HUES64 (cell line): ENCODE data around the gene WNT4.
"Not testable (repeated sequence)": the region's sequence is repeated elsewhere in the genome, so short reads cannot be mapped to it uniquely, and the experiment has no call there.

ENCODE experiments used
- H3K27ac ChIP-seq: 2 replicates; pipeline ENCODE4 v1.7.0; 2013; ENCODE audit warnings: low read depth, low read length, inconsistent platforms
- H3K27me3 ChIP-seq: 2 replicates; pipeline ENCODE4 v1.6.1; 2013; ENCODE audit warnings: mild to moderate bottlenecking, low read length; ENCODE audit not compliant: insufficient read depth
- H3K36me3 ChIP-seq: 2 replicates; pipeline ENCODE4 v1.6.1; 2013; ENCODE audit warnings: mild to moderate bottlenecking, low read length; ENCODE audit not compliant: insufficient read depth
- H3K4me1 ChIP-seq: 2 replicates; pipeline ENCODE4 v1.6.1; 2013; ENCODE audit warnings: mild to moderate bottlenecking, low read length, moderate library complexity; ENCODE audit not compliant: insufficient read depth
- H3K4me3 ChIP-seq: 2 replicates; pipeline ENCODE4 v1.5.1; 2013; ENCODE audit warnings: mild to moderate bottlenecking, low read length, moderate library complexity
- H3K9ac ChIP-seq: 2 replicates; pipeline ENCODE4 v1.6.1; 2013; ENCODE audit warnings: mild to moderate bottlenecking, low read depth, low read length
- H3K9me3 ChIP-seq: 2 replicates; pipeline ENCODE4 v1.6.1; 2013; ENCODE audit warnings: low read depth, low read length; ENCODE audit not compliant: insufficient read depth
- WGBS: fragments of 150-250, 120-280 bp; methylation state at CpG from one replicate; pipeline ENCODE4 v1.1.7; 2013; ENCODE audit warnings: missing lambda C conversion rate; 5-methylcytosine and 5-hydroxymethylcytosine counted together

The WNT4 gene

DNA sequence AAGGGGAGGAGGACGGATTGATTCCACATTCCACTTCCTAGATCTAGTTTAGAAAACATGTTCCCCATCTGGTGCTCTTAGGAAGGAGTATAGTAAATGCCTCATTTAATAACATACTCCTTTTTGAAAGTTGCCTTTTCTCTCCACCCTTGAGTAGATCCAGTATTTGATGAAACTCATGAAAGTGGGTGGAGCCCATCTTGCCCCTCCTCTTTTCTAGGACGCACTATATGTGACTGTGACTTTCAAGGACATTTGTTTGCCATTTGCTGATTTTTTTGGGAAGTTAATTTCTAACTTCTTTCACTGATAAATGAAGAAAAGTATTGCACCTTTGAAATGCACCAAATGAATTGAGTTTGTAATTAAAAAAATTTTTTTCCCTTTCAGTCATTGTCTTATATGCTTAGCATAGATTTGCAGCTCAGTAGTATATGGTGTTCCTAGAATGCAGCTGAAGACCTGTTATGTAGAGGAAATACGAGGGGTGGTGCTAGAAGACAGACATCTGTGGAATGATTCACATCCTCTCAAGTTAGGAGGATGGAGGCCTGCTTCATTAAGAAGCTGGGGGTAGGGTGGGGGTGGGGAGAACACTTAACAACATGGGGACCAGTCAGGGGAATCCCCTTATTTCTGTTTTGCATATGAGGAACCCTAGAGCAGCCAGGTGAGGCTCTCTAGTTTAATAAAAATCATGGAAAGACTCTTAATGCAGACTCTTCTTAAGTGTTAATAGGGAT, 50.7 kb downstream of the WNT4 start:
- peaks cover 43% of the 10 kb centered on the region for H3K4me1 ChIP-seq
- WGBS: 43% methylated on average over 1 of the region's 3 CpGs
- H3K27ac ChIP-seq, H3K4me3 ChIP-seq, H3K27me3 ChIP-seq, H3K9ac ChIP-seq, H3K9me3 ChIP-seq: not testable (repeated sequence)
- H3K36me3 ChIP-seq: peaks cover 54% of the 10 kb centered on the region

DNA sequence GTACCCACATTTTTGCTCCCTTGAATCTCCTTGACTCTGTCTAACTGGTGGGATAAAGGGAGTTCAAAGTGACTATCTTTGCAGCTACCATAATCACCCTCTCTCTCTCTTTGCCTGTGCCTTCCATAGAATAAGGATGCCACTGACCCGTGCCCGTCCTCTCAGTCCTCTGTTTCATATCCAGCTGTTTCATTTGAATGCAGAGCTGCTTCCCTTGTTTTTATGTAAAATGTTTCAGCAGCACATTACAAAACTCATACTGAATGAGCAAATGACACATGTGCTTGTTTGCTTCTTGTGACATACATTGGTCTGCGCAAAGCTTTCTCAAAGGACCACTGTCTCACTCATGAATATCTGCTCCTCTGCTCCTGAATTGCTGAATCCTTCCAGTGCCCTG, 52.0 kb downstream of the WNT4 start:
- no peaks in the 10 kb centered on the region for H3K9me3 ChIP-seq
- H3K9ac ChIP-seq: no peak overlapping the region
- H3K27me3 ChIP-seq: no peaks in the 10 kb centered on the region
- H3K27ac ChIP-seq: peak overlapping the region; percentile 38; the same call in 1 of the 2 replicates
- peaks cover 43% of the 10 kb centered on the region for H3K4me1 ChIP-seq
- H3K4me3 ChIP-seq: no peak overlapping the region
- 68% methylated on average over 3 of the region's 3 CpGs for WGBS
- H3K36me3 ChIP-seq: peaks cover 56% of the 10 kb centered on the region

DNA sequence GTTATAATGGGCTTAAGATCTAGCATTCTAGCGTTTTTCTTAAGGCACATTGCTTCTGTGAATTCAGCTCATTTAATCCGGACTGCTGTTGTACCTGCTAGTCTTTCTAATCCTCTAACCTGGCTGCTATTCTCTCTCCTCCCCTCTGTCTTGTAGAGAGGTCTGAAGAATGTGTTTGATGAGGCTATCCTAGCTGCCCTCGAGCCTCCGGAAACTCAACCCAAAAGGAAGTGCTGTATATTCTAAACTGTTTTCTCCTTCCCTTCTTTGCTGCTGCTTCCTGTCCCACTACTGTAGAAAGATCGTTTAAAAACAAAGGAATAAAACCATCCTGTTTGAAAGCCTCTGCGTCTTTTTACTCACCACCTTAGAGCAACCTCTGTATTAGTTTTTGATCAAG, 53.1 kb downstream of the WNT4 start:
- Histone ChIP-seq H3K4me3 (no peak overlapping the region), H3K36me3 (peaks cover 60% of the 10 kb centered on the region), H3K27ac (peak overlapping the region; percentile 20), H3K9me3 (no peaks in the 10 kb centered on the region), H3K4me1 (peaks cover 43% of the 10 kb centered on the region), H3K9ac (peak overlapping the region; percentile 38; the same call in 1 of the 2 replicates), H3K27me3 (no peaks in the 10 kb centered on the region)
- WGBS: 32% methylated on average over 6 of the region's 6 CpGs

DNA sequence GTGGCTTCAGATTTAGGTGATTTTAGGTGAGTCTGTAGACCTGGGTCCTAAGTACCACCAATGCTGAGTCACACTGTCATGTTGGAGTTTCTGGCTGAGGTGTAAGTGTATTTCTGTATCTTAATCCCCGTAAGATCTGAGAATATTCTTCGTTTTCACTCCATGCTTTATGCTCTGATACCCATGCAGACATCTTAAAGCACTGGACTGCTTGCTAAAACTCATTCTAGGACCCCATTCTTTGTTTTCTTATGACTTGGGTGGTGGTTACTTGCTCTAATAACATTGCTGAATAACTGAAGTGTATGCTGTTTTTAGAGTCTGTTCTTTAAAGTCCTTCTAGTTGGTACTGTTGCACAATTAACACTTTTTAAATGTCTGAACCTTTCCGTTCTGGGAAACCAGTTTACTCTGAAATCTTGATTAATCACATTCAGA, 53.7 kb downstream of the WNT4 start:
- Histone ChIP-seq H3K4me1 (peaks cover 43% of the 10 kb centered on the region), H3K9me3 (no peaks in the 10 kb centered on the region), H3K9ac (peak overlapping the region; percentile 38), H3K4me3 (no peak overlapping the region), H3K27me3 (no peaks in the 10 kb centered on the region), H3K27ac (peak overlapping the region; percentile 20; the same call in 1 of the 2 replicates), H3K36me3 (peaks cover 56% of the 10 kb centered on the region)
- 88% methylated on average over 3 of the region's 3 CpGs for WGBS

DNA sequence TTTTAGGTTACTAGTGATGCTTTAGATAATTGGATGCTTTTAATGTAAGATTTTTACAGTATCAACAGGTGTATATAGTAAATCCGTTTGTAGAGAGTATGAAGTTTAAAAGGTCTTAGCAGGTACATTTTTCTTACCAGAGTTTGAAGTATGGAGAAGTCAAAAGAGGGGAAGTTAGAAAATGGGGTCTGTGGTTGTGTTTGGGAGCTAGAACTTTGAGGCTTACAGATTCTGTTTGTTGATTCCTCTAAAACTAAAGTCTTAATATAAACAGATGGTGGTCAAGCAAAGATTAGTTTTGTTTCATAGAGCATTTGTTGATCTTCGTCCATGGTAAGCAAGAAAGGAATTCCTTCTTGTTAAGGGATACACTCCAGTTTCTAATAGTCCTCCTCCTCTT, 54.6 kb downstream of the WNT4 start:
- Histone ChIP-seq H3K4me1 (peaks cover 43% of the 10 kb centered on the region), H3K27me3 (no peaks in the 10 kb centered on the region), H3K27ac (no peak overlapping the region; the same call in 1 of the 2 replicates), H3K9me3 (no peaks in the 10 kb centered on the region), H3K4me3 (no peak overlapping the region), H3K9ac (no peak overlapping the region), H3K36me3 (peaks cover 55% of the 10 kb centered on the region)
- 81% methylated on average over 2 of the region's 2 CpGs for WGBS

DNA sequence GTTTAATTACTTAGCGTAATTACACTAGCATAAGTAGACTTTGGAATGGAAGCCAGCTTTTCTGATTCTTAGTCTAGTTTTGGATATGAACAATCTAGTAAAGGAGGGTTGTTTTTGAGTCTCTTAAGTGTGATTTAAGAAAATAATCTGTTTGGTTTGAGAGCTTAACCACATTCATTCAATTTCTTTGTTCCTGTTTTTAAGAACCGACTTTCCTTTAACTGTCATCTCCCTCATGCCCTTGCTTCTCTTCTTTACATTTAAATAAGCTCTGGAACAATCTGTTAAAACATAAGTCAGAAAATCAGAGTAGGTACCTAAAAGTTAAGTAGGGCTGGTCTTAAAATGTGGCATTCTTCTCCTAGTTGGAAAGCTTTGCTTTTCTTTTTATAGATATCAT, 62.7 kb downstream of the WNT4 start:
- 100% methylated on average over 2 of the region's 2 CpGs for WGBS
- peaks cover 51% of the 10 kb centered on the region for H3K36me3 ChIP-seq
- H3K9ac ChIP-seq: no peak overlapping the region

DNA sequence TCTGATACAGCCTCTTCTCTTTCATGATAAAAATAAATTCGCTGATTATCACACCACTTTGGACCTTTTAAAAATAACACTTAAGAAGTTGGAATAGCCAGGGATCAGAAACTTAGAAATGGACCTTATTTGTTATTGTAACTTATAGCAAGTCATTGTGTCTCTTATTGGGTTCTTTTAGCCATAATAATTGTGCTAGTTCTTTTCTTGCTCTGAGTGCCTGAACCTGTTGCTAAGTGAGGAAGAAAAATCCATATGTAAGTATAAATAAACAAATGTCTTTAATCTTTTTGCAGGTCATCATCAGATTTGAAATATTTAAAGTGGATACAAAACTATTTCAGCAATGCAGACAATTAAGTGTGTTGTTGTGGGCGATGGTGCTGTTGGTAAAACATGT, 64.8 kb downstream of the WNT4 start:
- H3K27me3 ChIP-seq: no peaks in the 10 kb centered on the region
- no peak overlapping the region for H3K9ac ChIP-seq
- H3K9me3 ChIP-seq: no peaks in the 10 kb centered on the region
- peaks cover 16% of the 10 kb centered on the region; the same call in 1 of the 2 replicates for H3K4me1 ChIP-seq
- H3K36me3 ChIP-seq: peaks cover 42% of the 10 kb centered on the region
- no peak overlapping the region for H3K27ac ChIP-seq
- WGBS: 100% methylated on average over 1 of the region's 2 CpGs
- H3K4me3 ChIP-seq: no peak overlapping the region

More for the DNA sequence above, 62.7 kb downstream of the WNT4 start:
- no peaks in the 10 kb centered on the region for H3K27me3 ChIP-seq
- H3K4me1 ChIP-seq: peaks cover 6% of the 10 kb centered on the region; the same call in 1 of the 2 replicates
- H3K4me3 ChIP-seq: no peak overlapping the region
- no peaks in the 10 kb centered on the region for H3K9me3 ChIP-seq
- no peak overlapping the region for H3K27ac ChIP-seq

DNA sequence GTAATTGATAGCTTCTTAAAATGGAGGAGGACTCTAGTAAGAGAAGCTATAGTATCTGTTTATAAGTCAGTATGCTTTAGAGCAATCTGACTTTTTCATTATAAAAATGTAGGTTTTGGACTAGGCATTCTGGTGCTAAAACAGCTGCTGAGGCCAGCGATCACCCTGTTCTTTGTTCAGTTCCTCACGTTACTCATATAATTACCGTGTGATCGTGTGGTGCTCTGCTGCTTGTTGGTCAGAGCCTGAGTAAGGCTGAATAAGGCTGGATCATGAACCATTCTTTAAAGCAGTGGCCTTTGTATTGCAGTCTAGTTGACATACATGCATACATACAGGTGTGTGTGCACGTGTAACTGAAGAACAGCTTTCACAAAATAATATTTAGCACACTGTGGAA, 65.2 kb downstream of the WNT4 start:
- Histone ChIP-seq H3K27ac (no peak overlapping the region), H3K9me3 (no peaks in the 10 kb centered on the region), H3K4me3 (no peak overlapping the region), H3K27me3 (no peaks in the 10 kb centered on the region), H3K36me3 (peaks cover 41% of the 10 kb centered on the region), H3K9ac (no peak overlapping the region), H3K4me1 (peaks cover 16% of the 10 kb centered on the region; the same call in 1 of the 2 replicates)
- 98% methylated on average over 5 of the region's 5 CpGs for WGBS

DNA sequence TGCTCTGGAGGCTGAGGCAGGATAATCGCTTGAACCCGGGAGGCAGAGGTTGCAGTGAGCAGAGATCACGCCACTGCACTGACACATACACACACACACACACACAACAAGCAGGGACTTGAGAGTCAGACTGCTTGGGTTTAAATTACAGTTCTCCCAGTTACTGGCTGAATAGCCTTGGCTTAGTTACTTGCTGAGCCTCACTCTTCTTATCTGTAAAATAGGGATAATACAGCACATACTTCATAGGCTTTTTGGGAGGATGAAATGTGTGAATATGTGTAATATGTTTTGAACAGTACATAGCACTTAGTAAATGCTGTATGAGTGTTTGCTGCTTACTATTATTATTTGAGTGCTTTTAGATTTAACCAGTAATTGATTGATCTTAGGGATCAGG, 66.6 kb downstream of the WNT4 start:
- Histone ChIP-seq H3K4me3 (no peak overlapping the region), H3K27me3 (no peaks in the 10 kb centered on the region), H3K9ac (no peak overlapping the region), H3K9me3 (no peaks in the 10 kb centered on the region), H3K27ac (no peak overlapping the region), H3K4me1 (peaks cover 16% of the 10 kb centered on the region; the same call in 1 of the 2 replicates), H3K36me3 (peaks cover 27% of the 10 kb centered on the region)
- 92% methylated on average over 3 of the region's 3 CpGs for WGBS

DNA sequence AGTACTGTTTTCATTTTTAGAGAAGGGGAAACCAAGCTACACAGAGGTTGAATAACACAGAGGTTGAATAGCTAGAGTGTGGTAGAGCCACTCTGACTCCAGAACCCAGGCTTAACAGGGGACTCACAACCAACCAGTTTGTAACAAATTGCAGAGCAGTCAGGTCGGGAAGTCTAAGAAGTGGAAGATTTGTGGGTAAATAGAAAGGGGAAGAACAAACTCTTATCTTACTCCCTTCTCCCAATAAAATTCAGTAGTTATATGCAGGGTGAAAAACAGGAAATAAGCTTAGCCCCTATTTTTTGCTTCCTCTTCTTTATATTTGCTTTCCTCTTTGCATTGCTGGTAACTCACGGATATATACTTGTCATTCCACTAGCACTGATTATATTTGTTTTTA, 67.2 kb downstream of the WNT4 start:
- no peak overlapping the region for H3K4me3 ChIP-seq
- no peaks in the 10 kb centered on the region for H3K9me3 ChIP-seq
- peaks cover 16% of the 10 kb centered on the region; the same call in 1 of the 2 replicates for H3K4me1 ChIP-seq
- H3K36me3 ChIP-seq: peaks cover 23% of the 10 kb centered on the region
- WGBS: no CpG with 5 or more reads among the region's 2 CpGs
- no peak overlapping the region for H3K9ac ChIP-seq
- no peaks in the 10 kb centered on the region for H3K27me3 ChIP-seq
- H3K27ac ChIP-seq: 0 out of 2 replicates have a peak overlapping the region, but pooled peaks have one; percentile 3

DNA sequence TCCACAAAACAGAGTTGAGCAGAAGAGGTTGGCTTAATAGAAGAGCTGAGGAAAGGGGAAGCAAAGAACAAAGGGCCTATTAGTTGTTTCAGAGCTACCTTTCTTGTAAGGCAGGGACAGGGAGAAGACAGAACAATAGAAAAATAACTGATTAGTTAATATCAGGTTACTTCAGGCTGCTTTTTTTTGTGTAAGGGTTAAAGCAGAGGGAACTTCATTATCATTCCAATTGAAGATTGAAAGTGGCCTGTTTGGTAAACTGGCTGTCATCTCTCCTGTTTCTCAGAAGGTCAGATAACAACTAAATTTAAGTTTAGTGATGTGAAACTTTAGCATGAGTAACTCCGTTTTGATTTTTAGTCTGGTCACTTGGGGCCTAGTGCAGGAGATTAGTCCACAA, 68.1 kb downstream of the WNT4 start:
- WGBS: 90% methylated on average over 1 of the region's 1 CpG
- H3K4me1 ChIP-seq: peaks cover 16% of the 10 kb centered on the region; the same call in 1 of the 2 replicates
- H3K36me3 ChIP-seq: peaks cover 14% of the 10 kb centered on the region
- H3K9me3 ChIP-seq: no peaks in the 10 kb centered on the region; the same call in 1 of the 2 replicates
- no peak overlapping the region for H3K27ac ChIP-seq
- no peak overlapping the region for H3K4me3 ChIP-seq
- H3K9ac ChIP-seq: no peak overlapping the region
- no peaks in the 10 kb centered on the region for H3K27me3 ChIP-seq
